NCI-H1930 (cell line): Measurements from ENCODE around the gene TBCE.

Experiments used
- DNase-seq, 2 experiments: peaks; one replicate each; lab custom pipeline; 2025; lab: John Stamatoyannopoulos, UW

Gene TBCE

GRCh38 chr1:235367000-235367908, at the start of gene TBCE:
Gene TBCE, plus strand, starts transcription at chr1:235367427. Its CDS starts 12,623 bp downstream, at chr1:235380050.
- DNase-seq: peak; percentile 93 to 96

- no peak for DNase-seq
These were observed 48.0 kb upstream of the TBCE start for GRCh38 chr1:235319255-235319654.

GRCh38 chr1:235320521-235321179, 46.6 kb upstream of the TBCE start:
- DNase-seq: no peak

GRCh38 chr1:235324296-235324695, 42.9 kb upstream of the TBCE start:
- no peak for DNase-seq

GRCh38 chr1:235325139-235325538, 42.1 kb upstream of the TBCE start:
- no peak for DNase-seq

- DNase-seq: no peak
These were observed 41.4 kb upstream of the TBCE start for GRCh38 chr1:235325854-235326253.

- DNase-seq: peak in 1 of 2 experiments; percentile 26
These were observed 40.3 kb upstream of the TBCE start for GRCh38 chr1:235326719-235327558.

- DNase-seq: no peak
These were observed 39.5 kb upstream of the TBCE start, which contains the start of gene ARID4B for GRCh38 chr1:235327559-235328270. Gene ARID4B, minus strand, starts transcription at chr1:235328179. Its CDS starts 1,260 bp downstream, at chr1:235326919.

- peak; percentile 100 for DNase-seq
These were observed 38.7 kb upstream of the TBCE start, which contains the start of gene GGPS1 for GRCh38 chr1:235328271-235329138. Gene GGPS1, plus strand, starts transcription at chr1:235328570. Its CDS starts 6,695 bp downstream, at chr1:235335265.

- peak; percentile 35 to 49 for DNase-seq
These were observed 37.9 kb upstream of the TBCE start for GRCh38 chr1:235329139-235329902.

- no peak for DNase-seq
These were observed 36.3 kb upstream of the TBCE start for GRCh38 chr1:235330918-235331285.

GRCh38 chr1:235331401-235331800, 35.8 kb upstream of the TBCE start:
- no peak for DNase-seq

GRCh38 chr1:235336903-235337302, 30.3 kb upstream of the TBCE start:
- DNase-seq: no peak

GRCh38 chr1:235339746-235340145, 27.5 kb upstream of the TBCE start:
- no peak for DNase-seq

GRCh38 chr1:235341334-235341733, 25.9 kb upstream of the TBCE start:
- no peak for DNase-seq

GRCh38 chr1:235342039-235342438, 25.2 kb upstream of the TBCE start:
- DNase-seq: no peak

GRCh38 chr1:235342471-235342870, 24.8 kb upstream of the TBCE start:
- DNase-seq: no peak

GRCh38 chr1:235343726-235344125, 23.5 kb upstream of the TBCE start:
- DNase-seq: no peak

- no peak for DNase-seq
These were observed 15.8 kb upstream of the TBCE start for GRCh38 chr1:235351441-235351840.

- no peak for DNase-seq
These were observed 15.3 kb upstream of the TBCE start for GRCh38 chr1:235351898-235352297.
